Activated CD8-positive, alpha-beta memory T cell treated with anti-CD3 and anti-CD28 coated beads, Interleukin-2, amount 50 U/mL, for 24 hours (primary cell): ENCODE measurements around the gene PBX3.
A peak's percentile ranks its signal among the peaks of the same experiment; 100 is the strongest.

ENCODE experiments used
- DNase-seq: peaks from one replicate; pipeline ENCODE4 v3.0.0-alpha.2; 2020; ENCODE audit errors: extremely low read depth

PBX3 gene

GRCh38 chr9:125747053-125747764, at the start of gene PBX3:
Gene PBX3, plus strand, starts transcription at chr9:125747373.
- no peak for DNase-seq

- DNase-seq: no peak
These were observed 47.3 kb upstream of the PBX3 start for GRCh38 chr9:125699870-125700269.

DNA sequence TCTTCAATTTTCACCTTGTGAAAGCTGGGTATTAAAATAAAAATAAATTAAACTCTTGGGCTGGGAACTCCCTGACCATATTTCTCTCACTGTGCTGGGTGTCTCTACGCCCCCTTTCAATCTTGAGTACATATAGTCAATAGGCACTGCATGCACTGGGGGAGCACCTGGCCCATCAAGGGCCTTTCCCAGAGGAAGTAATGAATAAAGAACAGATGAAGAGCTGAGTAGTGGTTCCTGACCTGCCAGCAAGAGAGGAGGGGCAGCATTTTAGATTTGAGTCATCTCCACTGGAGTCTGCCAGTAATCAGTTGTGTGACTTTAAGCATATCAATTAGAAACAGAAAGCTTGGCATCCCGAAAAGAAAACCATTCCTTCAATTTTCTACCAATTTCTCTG, 46.4 kb upstream of the PBX3 start:
- DNase-seq: no peak

GRCh38 chr9:125701351-125701750, 45.8 kb upstream of the PBX3 start:
- no peak for DNase-seq

- DNase-seq: no peak
These were observed 43.5 kb upstream of the PBX3 start for GRCh38 chr9:125703662-125704061.

- DNase-seq: no peak
These were observed 41.3 kb upstream of the PBX3 start for GRCh38 chr9:125705893-125706292.

DNA sequence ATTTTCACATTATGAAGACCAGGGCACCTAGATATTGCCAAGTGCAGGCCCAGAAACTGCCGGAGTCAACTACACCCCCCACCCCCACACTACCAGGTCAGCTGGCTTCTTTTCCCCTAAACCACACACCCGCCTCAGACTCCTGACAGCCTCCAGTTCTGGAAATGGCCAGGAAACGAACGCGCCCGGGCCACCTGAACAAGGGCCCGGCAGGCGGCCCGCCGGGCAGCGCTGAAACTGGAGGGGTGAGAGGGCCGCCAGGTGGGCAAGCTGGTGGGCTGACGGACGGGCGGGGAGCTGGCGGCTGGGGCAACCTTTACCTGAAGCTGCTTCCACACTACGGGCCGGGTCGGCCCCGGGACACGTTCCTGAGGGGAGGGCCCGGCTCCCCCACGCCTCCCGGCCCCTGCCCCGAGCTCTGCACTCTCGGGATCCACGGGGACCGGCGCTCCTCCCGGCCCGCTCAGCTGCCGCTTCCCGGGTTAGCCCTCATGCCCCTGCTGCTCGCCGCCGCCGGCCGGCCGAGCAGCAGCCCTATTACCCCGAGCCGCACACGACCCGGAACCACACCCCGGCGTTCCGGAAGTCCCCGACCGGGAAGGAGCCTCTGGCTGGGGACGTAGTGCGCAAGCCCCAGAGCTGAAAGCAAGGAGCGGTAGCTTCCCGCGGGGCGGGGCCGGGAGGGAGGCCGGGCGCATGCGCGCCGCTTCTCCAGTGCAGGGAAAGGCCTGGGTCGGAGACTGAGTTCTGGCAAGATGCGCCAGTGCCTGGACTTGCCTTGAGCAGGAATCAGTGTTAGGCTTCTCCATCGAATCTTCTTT, 40.3 kb upstream of the PBX3 start, which contains the start of gene MAPKAP1:
MAPKAP1 (minus strand) TSS at position 558 of the 821 bp plus-strand sequence. CDS start 34,634 bp downstream, outside the sequence.
- DNase-seq: peak; percentile 90

GRCh38 chr9:125707472-125707804, 39.7 kb upstream of the PBX3 start:
- DNase-seq: no peak

DNA sequence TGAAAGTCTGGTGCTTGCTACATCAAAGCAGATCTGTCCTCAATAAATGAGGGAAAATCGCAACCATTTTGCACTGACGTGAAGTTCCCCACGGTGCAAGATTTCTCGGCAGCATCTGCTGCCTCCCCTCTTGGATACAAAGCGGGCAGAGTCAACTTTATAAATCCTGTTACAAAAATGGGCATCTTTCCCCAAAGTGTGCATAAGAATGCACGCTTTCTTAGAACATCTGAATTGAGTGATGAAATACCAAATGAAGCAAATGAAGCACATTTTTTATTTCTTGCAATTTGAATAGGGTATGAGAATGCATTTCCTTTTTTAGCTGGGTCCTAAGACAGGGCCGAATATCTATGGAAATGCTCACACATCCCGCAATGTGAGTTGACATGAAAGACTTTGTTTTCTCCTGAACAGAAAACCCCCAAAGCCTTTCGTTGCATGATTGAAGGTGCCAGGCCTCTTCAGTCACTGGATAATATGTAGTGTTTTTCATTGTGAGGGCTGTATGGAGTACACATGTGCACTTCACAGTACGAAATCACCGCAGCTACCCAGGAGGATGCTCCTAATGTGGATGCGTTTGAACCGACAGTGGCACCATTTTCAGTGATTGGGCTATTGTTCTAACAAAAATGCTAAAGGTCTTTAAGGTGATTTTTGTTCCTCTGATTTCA, 20.6 kb upstream of the PBX3 start:
- DNase-seq: no peak

- DNase-seq: no peak
These were observed 17.0 kb upstream of the PBX3 start for GRCh38 chr9:125730168-125730567.

DNA sequence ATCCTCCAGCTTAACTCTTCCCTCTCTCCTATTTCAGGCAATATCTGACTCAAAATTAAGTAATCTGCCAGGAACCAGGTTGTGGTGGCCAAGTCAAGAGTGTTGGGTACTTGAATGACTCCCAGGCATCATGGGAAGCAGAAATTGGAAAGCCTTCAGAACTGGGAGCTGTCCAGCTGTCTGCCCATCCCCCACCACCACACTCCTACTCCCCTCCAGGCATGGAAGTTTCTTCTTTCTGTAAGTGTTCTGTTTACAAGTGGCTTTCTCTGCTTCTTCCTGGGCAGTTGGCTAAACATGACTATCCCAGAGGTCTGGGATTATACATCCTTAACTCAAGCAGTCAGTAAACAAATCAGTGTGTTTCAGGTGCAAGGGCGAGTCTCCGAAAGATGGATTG, 14.6 kb upstream of the PBX3 start:
- DNase-seq: no peak

DNA sequence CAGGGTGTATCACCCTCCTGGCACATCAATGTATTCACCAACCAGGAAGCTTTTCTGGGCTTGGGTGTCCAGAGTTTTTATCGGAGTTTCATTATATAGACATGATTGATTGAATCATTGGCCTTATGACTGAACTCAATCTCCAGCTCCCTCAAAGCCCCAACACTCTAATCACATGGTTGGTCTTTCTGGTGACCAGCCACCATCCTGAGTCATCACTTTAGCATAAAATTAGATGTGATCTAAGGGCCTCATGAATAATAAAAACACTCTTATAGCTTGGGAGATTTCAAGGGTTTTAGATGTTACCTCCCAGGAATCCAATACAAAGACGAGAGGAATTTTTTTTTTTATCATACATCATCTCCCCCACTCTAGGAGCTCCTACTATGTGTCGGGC, 7.7 kb upstream of the PBX3 start:
- DNase-seq: no peak

DNA sequence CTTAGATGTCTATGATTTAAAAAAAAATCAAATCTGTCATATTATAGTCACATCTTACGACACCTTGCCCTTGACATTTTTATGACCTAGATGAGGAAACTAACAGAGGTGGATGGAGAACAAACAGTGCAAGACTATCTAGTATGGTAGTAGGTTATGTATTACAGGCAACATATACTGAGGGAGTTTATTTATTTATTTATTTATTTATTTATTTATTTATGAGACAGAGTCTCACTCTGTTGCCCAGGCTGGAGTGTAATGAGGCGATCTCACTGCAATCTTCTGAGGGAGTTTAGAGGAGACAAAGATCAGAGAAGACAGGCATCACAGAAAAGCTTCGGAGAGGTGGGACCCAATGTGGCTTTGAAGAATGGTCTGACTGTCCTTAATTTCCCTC, 4.5 kb upstream of the PBX3 start:
- DNase-seq: no peak

- DNase-seq: no peak
These were observed 3.3 kb upstream of the PBX3 start for GRCh38 chr9:125743682-125744428.

- no peak for DNase-seq
These were observed 2.6 kb upstream of the PBX3 start for GRCh38 chr9:125744616-125745015.

- no peak for DNase-seq
These were observed 2.2 kb upstream of the PBX3 start for GRCh38 chr9:125745018-125745417.

GRCh38 chr9:125745682-125746016, 1.5 kb upstream of the PBX3 start:
- DNase-seq: no peak

DNA sequence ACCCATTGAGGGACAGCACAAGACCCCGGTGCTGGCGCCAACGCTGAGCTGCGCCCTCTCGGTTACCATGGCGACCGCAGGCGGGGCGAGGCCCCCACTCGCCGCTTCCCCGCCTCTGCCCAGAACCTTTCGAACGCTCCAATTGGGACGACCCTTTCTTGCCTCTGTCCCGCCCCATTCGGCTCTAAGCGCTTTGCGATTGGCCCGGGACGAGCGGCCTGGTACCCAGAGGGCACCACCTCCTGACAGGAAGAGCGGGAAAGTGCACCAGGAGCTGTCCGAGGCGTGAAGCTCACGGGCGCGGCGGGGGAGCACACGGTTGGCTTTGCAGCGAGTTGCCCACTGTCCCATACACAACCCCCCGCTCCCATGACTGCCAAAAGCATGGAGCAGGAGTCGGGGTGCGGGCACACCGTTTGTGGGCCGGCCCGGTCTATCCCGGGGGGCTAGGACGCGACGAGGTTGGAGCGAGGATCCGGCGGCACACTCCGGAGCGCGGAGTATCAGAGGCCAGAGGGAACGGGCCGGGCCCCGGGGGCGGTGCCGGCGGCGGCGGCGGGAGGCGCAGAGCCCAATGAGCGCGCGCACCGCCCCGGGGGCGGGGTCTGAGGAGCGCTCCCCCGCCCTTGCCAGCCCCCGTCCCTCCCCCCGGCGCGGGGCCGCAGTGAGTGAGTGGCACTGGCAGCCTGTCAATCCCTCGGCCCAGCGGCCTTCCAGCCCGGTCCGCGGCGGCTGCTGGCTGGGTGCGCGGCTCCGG, 978 bp upstream of the PBX3 start:
- DNase-seq: peak; percentile 85

- DNase-seq: no peak
These were observed 460 bp upstream of the PBX3 start for GRCh38 chr9:125746774-125747052.

GRCh38 chr9:125747765-125748445, 732 bp downstream of the PBX3 start:
- no peak for DNase-seq
